H9 (cell line): ENCODE results near the gene CETN1. TPM values are rescaled to one million over a fixed set of nuclear protein-coding genes. Genes with fewer than 3 reads are reported as not detected.

ENCODE experiments used
- DNase-seq: peaks from one replicate; pipeline ENCODE4 v3.0.0-alpha.2; 2017
- H2AFZ ChIP-seq: one replicate; pipeline ENCODE4 v1.6.1; 2013; ENCODE audit warnings: mild to moderate bottlenecking, low read length, control low read depth, moderate library complexity
- H2AK5ac ChIP-seq: 2 replicates; pipeline ENCODE4 v1.6.1; 2013; ENCODE audit warnings: low read length, control low read depth, mixed read lengths; ENCODE audit not compliant: insufficient read length
- H2BK120ac ChIP-seq: one replicate; pipeline ENCODE4 v1.6.1; 2013; ENCODE audit warnings: low read depth, mild to moderate bottlenecking, low read length, control low read depth, inconsistent platforms; ENCODE audit not compliant: poor library complexity, severe bottlenecking
- H2BK12ac ChIP-seq: 2 replicates; pipeline ENCODE4 v1.6.1; 2013; ENCODE audit warnings: low read length, control low read depth, mixed read lengths, low read depth; ENCODE audit not compliant: insufficient read length
- H2BK15ac ChIP-seq: 2 replicates; pipeline ENCODE4 v1.6.1; 2013; ENCODE audit warnings: low read depth, low read length, control low read depth
- H2BK20ac ChIP-seq: one replicate; pipeline ENCODE4 v1.6.1; 2013; ENCODE audit warnings: low read depth, mild to moderate bottlenecking, low read length, control low read depth, inconsistent platforms; ENCODE audit not compliant: poor library complexity, severe bottlenecking
- H2BK5ac ChIP-seq: 2 replicates; pipeline ENCODE4 v1.6.1; 2013; ENCODE audit warnings: low read length, control low read depth, mixed read lengths; ENCODE audit not compliant: insufficient read length
- H3K14ac ChIP-seq: 2 replicates; pipeline ENCODE4 v1.6.1; 2013; ENCODE audit warnings: low read length, control low read depth; ENCODE audit not compliant: insufficient read depth
- H3K18ac ChIP-seq: 2 replicates; pipeline ENCODE4 v1.6.1; 2013; ENCODE audit warnings: low read depth, mild to moderate bottlenecking, mixed read lengths, low read length, control low read depth; ENCODE audit not compliant: insufficient read length
- H3K23ac ChIP-seq: 2 replicates; pipeline ENCODE4 v1.6.1; 2013; ENCODE audit warnings: low read length, control low read depth, mixed read lengths, low read depth; ENCODE audit not compliant: insufficient read length
- H3K23me2 ChIP-seq: 2 replicates; pipeline ENCODE4 v1.6.1; 2013; ENCODE audit warnings: low read depth, mild to moderate bottlenecking, mixed read lengths, low read length, control low read depth; ENCODE audit not compliant: insufficient read length, poor library complexity, severe bottlenecking
- H3K27ac ChIP-seq: 2 replicates; pipeline ENCODE4 v1.5.1; 2013; ENCODE audit warnings: low read length, control low read depth, mixed read lengths, low read depth; ENCODE audit not compliant: insufficient read length
- H3K27me3 ChIP-seq: 2 replicates; pipeline ENCODE4 v1.6.1; 2013; ENCODE audit warnings: low read length, control low read depth, inconsistent platforms; ENCODE audit not compliant: insufficient read depth
- H3K4ac ChIP-seq: 2 replicates; pipeline ENCODE4 v1.6.1; 2013; ENCODE audit warnings: low read depth, mild to moderate bottlenecking, control low read depth, inconsistent platforms, low read length, moderate library complexity
- H3K4me1 ChIP-seq: 2 replicates; pipeline ENCODE4 v1.6.1; 2013; ENCODE audit warnings: low read length, control low read depth, inconsistent platforms; ENCODE audit not compliant: insufficient read depth
- H3K4me2 ChIP-seq: 2 replicates; pipeline ENCODE4 v1.6.1; 2013; ENCODE audit warnings: low read length, control low read depth, mixed read lengths; ENCODE audit not compliant: insufficient read length, insufficient read depth
- H3K56ac ChIP-seq: 2 replicates; pipeline ENCODE4 v1.6.1; 2013; ENCODE audit warnings: low read depth, mild to moderate bottlenecking, mixed read lengths, low read length, control low read depth; ENCODE audit not compliant: insufficient read length
- H3K79me1 ChIP-seq: 2 replicates; pipeline ENCODE4 v1.6.1; 2013; ENCODE audit warnings: low read depth, mild to moderate bottlenecking, moderate library complexity, low read length, control low read depth, inconsistent platforms; ENCODE audit not compliant: insufficient read depth, poor library complexity, severe bottlenecking
- H3K79me2 ChIP-seq: 2 replicates; pipeline ENCODE4 v1.6.1; 2013; ENCODE audit warnings: low read length, control low read depth, inconsistent platforms; ENCODE audit not compliant: insufficient read depth
- H3K9ac ChIP-seq: 2 replicates; pipeline ENCODE4 v1.6.1; 2013; ENCODE audit warnings: low read length, control low read depth, mixed read lengths; ENCODE audit not compliant: insufficient read length; ENCODE audit errors: extremely low read depth
- H3K9me3 ChIP-seq: one replicate; pipeline ENCODE4 v1.6.1; 2013; ENCODE audit warnings: low read depth, low read length, inconsistent platforms; ENCODE audit not compliant: control insufficient read depth
- H3T11ph ChIP-seq: one replicate; pipeline ENCODE4 v1.6.1; 2013; ENCODE audit warnings: mild to moderate bottlenecking, low read length, control low read depth, inconsistent platforms
- H4K20me1 ChIP-seq: one replicate; pipeline ENCODE4 v1.6.1; 2013; ENCODE audit not compliant: control insufficient read depth, insufficient read length, insufficient read depth
- H4K5ac ChIP-seq: 2 replicates; pipeline ENCODE4 v1.6.1; 2013; ENCODE audit warnings: low read depth, mild to moderate bottlenecking, mixed read lengths, low read length, control low read depth; ENCODE audit not compliant: insufficient read length
- H4K8ac ChIP-seq: replicated peaks from 2 replicates; pipeline ENCODE4 v1.6.1; 2013; ENCODE audit warnings: low read length, control low read depth, mixed read lengths, low read depth; ENCODE audit not compliant: insufficient read length
- H4K91ac ChIP-seq: 2 replicates; pipeline ENCODE4 v1.6.1; 2013; ENCODE audit warnings: low read depth, mild to moderate bottlenecking, moderate library complexity, mixed read lengths, low read length, control low read depth; ENCODE audit not compliant: insufficient read length
- H3K27ac Mint-ChIP-seq, 3 experiments: 2 replicates in 2 of 3; 3 replicates in 1 of 3; pipeline ENCODE4 v1.8.0; 2020 to 2021; ENCODE audit warnings: mixed read lengths in 3 of 3, mild to moderate bottlenecking in 1 of 3, moderate library complexity in 1 of 3
- H3K27me3 Mint-ChIP-seq: 2 replicates; pipeline ENCODE4 v1.8.0; 2021; ENCODE audit warnings: low read depth, mild to moderate bottlenecking, moderate library complexity, mixed read lengths
- H3K36me3 Mint-ChIP-seq, 3 experiments: 2 replicates in 2 of 3; 3 replicates in 1 of 3; pipeline ENCODE4 v1.8.0; 2020 to 2021; ENCODE audit warnings: low read depth in 3 of 3, mixed read lengths in 3 of 3; ENCODE audit not compliant: insufficient read depth in 1 of 3
- H3K4me1 Mint-ChIP-seq, 2 experiments: 2 replicates each; pipeline ENCODE4 v1.8.0; 2020; ENCODE audit warnings: mixed read lengths in 2 of 2
- H3K4me3 Mint-ChIP-seq, 2 experiments: 2 replicates in 1 of 2; 3 replicates in 1 of 2; pipeline ENCODE4 v1.8.0; 2020 to 2021; ENCODE audit warnings: mild to moderate bottlenecking in 2 of 2, mixed read lengths in 2 of 2, moderate library complexity in 1 of 2
- H3K9me3 Mint-ChIP-seq, 2 experiments: 2 replicates in 1 of 2; 3 replicates in 1 of 2; pipeline ENCODE4 v1.8.0; 2020; ENCODE audit warnings: mild to moderate bottlenecking in 2 of 2, mixed read lengths in 2 of 2, moderate library complexity in 1 of 2
- CTCF ChIP-seq: fragments of 200-600 bp; sonication (generic); conservative IDR thresholded peaks from 3 replicates; pipeline ENCODE4 v1.8.0; 2021; ENCODE audit warnings: antibody characterized with exemption, mild to moderate bottlenecking
- WGBS: extraction: QIAGEN DNeasy Blood & Tissue Kit; methylation state at CpG from one replicate; pipeline ENCODE4 v1.1.7; 2013; ENCODE audit warnings: missing lambda C conversion rate, low lambda C conversion rate, mixed read lengths; ENCODE audit not compliant: insufficient read length; ENCODE audit errors: extremely low coverage; 5-methylcytosine and 5-hydroxymethylcytosine counted together
- total RNA-seq: library from RNA; stranded (reverse); gene quantifications from 2 replicates; pipeline ENCODE4 v1.2.1, GENCODE V29; 2021

Gene CETN1
- total RNA-seq, 1 experiment from 2014 or later: not detected

- Histone ChIP-seq H2BK12ac (no peak overlapping the region), H2BK15ac (no peak overlapping the region), H4K5ac (no peak overlapping the region), H3K9me3 (no peaks in the 10 kb centered on the region), H4K20me1 (no peaks in the 10 kb centered on the region), H3T11ph (no peak overlapping the region), H3K4me2 (no peak overlapping the region), H3K79me1 (no peaks in the 10 kb centered on the region), H2AFZ (no peak overlapping the region), H3K18ac (no peak overlapping the region), H2AK5ac (no peak overlapping the region), H3K27me3 (no peaks in the 10 kb centered on the region), H4K8ac (no peak overlapping the region), H3K56ac (no peak overlapping the region), H3K4ac (no peak overlapping the region), H2BK20ac (no peak overlapping the region), H3K23me2 (no peaks in the 10 kb centered on the region), H3K23ac (no peak overlapping the region), H4K91ac (no peak overlapping the region), H3K14ac (no peak overlapping the region), H2BK5ac (no peak overlapping the region), H2BK120ac (no peak overlapping the region), H3K79me2 (no peaks in the 10 kb centered on the region), H3K9ac (no peak overlapping the region), H3K4me1 (no peaks in the 10 kb centered on the region), H3K27ac (no peak overlapping the region)
- peaks cover 5% of the 10 kb centered on the region; the same call in 1 of the 2 replicates for H3K27me3 Mint-ChIP-seq
- no peak overlapping the region for H3K27ac Mint-ChIP-seq
- peaks cover 8 to 11% of the 10 kb centered on the region in 2 experiments for H3K4me1 Mint-ChIP-seq
- no peaks in the 10 kb centered on the region for H3K36me3 Mint-ChIP-seq
- no peak for DNase-seq
- H3K4me3 Mint-ChIP-seq: no peak overlapping the region
- H3K9me3 Mint-ChIP-seq: peaks cover 3% of the 10 kb centered on the region in 2 experiments; a peak in 2 of 5 replicates
- no peak for TF ChIP-seq CTCF
- no CpG with 5 or more reads among the region's 3 CpGs for WGBS
Observed at GRCh38 chr18:567122-567521, 13.1 kb upstream of the CETN1 start.
